ENCODE measurements around the gene NALCN. TPM values are rescaled to one million over a fixed set of nuclear protein-coding genes. Genes with fewer than 3 reads are reported as not detected.

Gene NALCN
- total RNA-seq, 2 donors from 2014 or later: 1.6 to 4.6 TPM

- intact Hi-C loops (cut with DNase I): no loop called here
- ATAC-seq (no peak), DNase-seq (no peak)
- 72 to 83% methylated on average over 9 of the region's 9 CpGs for WGBS, 2 donors
- H3K4me1 ChIP-seq: no peaks in the 10 kb centered on the region
- no peaks in the 10 kb centered on the region for H3K27me3 ChIP-seq
- no peaks in the 10 kb centered on the region for H3K36me3 ChIP-seq (replicated peaks in 1 of 2; ENCODE audit: insufficient read depth in 1 of 2, low read depth in 2 of 2)
- no peaks in the 10 kb centered on the region for H3K9me3 ChIP-seq
- no peak overlapping the region for H3K27ac ChIP-seq
- TF ChIP-seq POLR2A (IDR thresholded peaks at IDR 0.05): no peak
- TF ChIP-seq CTCF (IDR thresholded peaks at IDR 0.05): no peak
- no peak overlapping the region for H3K4me3 ChIP-seq
Observed at GRCh38 chr13:101181076-101181685, 235.1 kb downstream of the NALCN start.

GRCh38 chr13:101179021-101179420 lies 237.3 kb downstream of the NALCN start:
- DNase-seq (no peak), ATAC-seq (no peak)
- WGBS, 2 donors: 91 to 92% methylated on average over 4 of the region's 4 CpGs
- H3K4me3 ChIP-seq: no peak overlapping the region
- TF ChIP-seq CTCF (IDR thresholded peaks at IDR 0.05): no peak
- TF ChIP-seq POLR2A (IDR thresholded peaks at IDR 0.05): no peak
- no peaks in the 10 kb centered on the region for H3K36me3 ChIP-seq (replicated peaks in 1 of 2; ENCODE audit: insufficient read depth in 1 of 2, low read depth in 2 of 2)
- intact Hi-C loops (cut with DNase I): no loop called here
- no peaks in the 10 kb centered on the region for H3K27me3 ChIP-seq
- H3K27ac ChIP-seq: no peak overlapping the region
- H3K9me3 ChIP-seq: no peaks in the 10 kb centered on the region
- H3K4me1 ChIP-seq: no peaks in the 10 kb centered on the region

- no peaks in the 10 kb centered on the region for H3K36me3 ChIP-seq (replicated peaks in 1 of 2; ENCODE audit: insufficient read depth in 1 of 2, low read depth in 2 of 2)
- DNase-seq (peak in 1 of 4 donors; percentile 3), ATAC-seq (no peak)
Observed at GRCh38 chr13:101178406-101178805, 237.9 kb downstream of the NALCN start.

GRCh38 chr13:101170306-101170705 lies 246.0 kb downstream of the NALCN start:
- DNase-seq (no peak), ATAC-seq (no peak)
- WGBS, 2 donors: 80 to 83% methylated on average over 2 of the region's 2 CpGs
- TF ChIP-seq POLR2A (IDR thresholded peaks at IDR 0.05): no peak
- no peak for TF ChIP-seq CTCF (IDR thresholded peaks at IDR 0.05)
- Histone ChIP-seq H3K27me3 (no peaks in the 10 kb centered on the region), H3K4me3 (no peak overlapping the region), H3K27ac (no peak overlapping the region), H3K9me3 (no peaks in the 10 kb centered on the region), H3K36me3 (replicated peaks in 1 of 2; ENCODE audit: insufficient read depth in 1 of 2, low read depth in 2 of 2) (no peaks in the 10 kb centered on the region), H3K4me1 (no peaks in the 10 kb centered on the region)
- intact Hi-C loops (cut with DNase I): no loop called here

More at GRCh38 chr13:101178406-101178805, 237.9 kb downstream of the NALCN start:
- no peak for TF ChIP-seq POLR2A (IDR thresholded peaks at IDR 0.05)
- no peak for TF ChIP-seq CTCF (IDR thresholded peaks at IDR 0.05)
- Histone ChIP-seq H3K27me3 (no peaks in the 10 kb centered on the region), H3K9me3 (no peaks in the 10 kb centered on the region), H3K4me3 (no peak overlapping the region), H3K4me1 (no peaks in the 10 kb centered on the region), H3K27ac (no peak overlapping the region)
- WGBS, 2 donors: 19 to 27% methylated on average over 4 of the region's 4 CpGs
- intact Hi-C loops (cut with DNase I): no loop called here

GRCh38 chr13:101157261-101157660 lies 259.0 kb downstream of the NALCN start:
- Histone ChIP-seq H3K9me3 (no peaks in the 10 kb centered on the region), H3K36me3 (replicated peaks in 1 of 2; ENCODE audit: insufficient read depth in 1 of 2, low read depth in 2 of 2) (no peaks in the 10 kb centered on the region), H3K27ac (no peak overlapping the region), H3K27me3 (no peaks in the 10 kb centered on the region), H3K4me3 (no peak overlapping the region), H3K4me1 (no peaks in the 10 kb centered on the region)
- TF ChIP-seq POLR2A (IDR thresholded peaks at IDR 0.05) (no peak), CTCF (IDR thresholded peaks at IDR 0.05) (no peak)
- intact Hi-C loops (cut with DNase I): no loop called here
- WGBS, 2 donors: 38 to 44% methylated on average over 1 of the region's 1 CpG
- DNase-seq (no peak), ATAC-seq (no peak)

Measured in body of pancreas (tissue), 4 donors.